ENCODE measurements around the gene GPC6. TPM values are rescaled to one million over a fixed set of nuclear protein-coding genes. Genes with fewer than 3 reads are reported as not detected.

GPC6 gene
- total RNA-seq, 2 donors from 2014 or later = 1.6 to 4.0 TPM

DNA sequence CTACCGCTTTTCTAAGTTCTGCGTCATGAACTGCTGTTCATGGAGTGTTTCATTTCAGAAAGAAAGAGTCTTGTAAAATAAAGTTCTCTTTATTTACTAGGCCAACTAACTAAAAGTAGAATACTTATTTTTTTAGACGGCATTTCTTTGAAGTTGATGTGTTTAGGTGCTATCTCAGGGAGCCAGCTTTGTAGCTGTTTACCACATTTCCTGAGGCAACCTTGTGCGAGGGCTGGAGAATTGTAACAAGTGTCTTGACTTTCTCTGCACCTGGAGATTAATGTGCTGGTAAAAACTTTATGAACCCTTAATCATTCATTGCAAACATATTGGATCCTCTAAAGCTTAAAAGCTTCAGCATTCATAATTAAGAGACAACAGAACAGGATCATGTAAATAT, 229.3 kb downstream of the GPC6 start:
- no peak for TF ChIP-seq POLR2A (IDR thresholded peaks at IDR 0.05)
- TF ChIP-seq, protein P1, sequence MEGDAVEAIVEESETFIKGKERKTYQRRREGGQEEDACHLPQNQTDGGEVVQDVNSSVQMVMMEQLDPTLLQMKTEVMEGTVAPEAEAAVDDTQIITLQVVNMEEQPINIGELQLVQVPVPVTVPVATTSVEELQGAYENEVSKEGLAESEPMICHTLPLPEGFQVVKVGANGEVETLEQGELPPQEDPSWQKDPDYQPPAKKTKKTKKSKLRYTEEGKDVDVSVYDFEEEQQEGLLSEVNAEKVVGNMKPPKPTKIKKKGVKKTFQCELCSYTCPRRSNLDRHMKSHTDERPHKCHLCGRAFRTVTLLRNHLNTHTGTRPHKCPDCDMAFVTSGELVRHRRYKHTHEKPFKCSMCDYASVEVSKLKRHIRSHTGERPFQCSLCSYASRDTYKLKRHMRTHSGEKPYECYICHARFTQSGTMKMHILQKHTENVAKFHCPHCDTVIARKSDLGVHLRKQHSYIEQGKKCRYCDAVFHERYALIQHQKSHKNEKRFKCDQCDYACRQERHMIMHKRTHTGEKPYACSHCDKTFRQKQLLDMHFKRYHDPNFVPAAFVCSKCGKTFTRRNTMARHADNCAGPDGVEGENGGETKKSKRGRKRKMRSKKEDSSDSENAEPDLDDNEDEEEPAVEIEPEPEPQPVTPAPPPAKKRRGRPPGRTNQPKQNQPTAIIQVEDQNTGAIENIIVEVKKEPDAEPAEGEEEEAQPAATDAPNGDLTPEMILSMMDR (IDR thresholded peaks at IDR 0.05) = no peak
- ATAC-seq = no peak
- Histone ChIP-seq H3K27ac (no peak overlapping the region), H3K4me1 (no peaks in the 10 kb centered on the region), H3K4me3 (no peak overlapping the region), H3K27me3 (no peaks in the 10 kb centered on the region), H3K9me3 (no peaks in the 10 kb centered on the region), H3K36me3 (replicated peaks in 1 of 2; ENCODE audit: insufficient read depth in 1 of 2, low read depth in 2 of 2) (no peaks in the 10 kb centered on the region)
- WGBS, 2 donors = 65 to 80% methylated on average over 4 of the region's 4 CpGs
- intact Hi-C loops (cut with DNase I) = no loop called here
- DNase-seq = no peak

DNA sequence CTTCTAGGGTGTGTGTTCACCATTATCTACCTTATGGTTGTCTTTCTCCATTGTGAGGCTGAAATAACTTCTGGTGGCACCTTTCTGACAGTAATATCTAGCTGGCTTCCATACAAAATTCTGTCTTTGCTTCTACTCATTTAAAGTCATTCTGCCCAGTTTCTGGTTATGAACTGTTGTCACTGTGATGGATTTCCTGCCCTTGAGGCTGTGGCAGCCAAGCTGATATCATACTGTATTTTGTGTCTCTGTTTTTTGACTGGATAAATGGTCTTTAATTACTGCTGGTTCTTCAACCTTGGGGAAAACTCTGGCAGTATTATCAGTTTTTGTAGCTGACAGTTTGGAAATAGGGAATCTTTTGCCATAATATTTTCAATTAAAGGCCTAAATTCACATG, 233.4 kb downstream of the GPC6 start:
- intact Hi-C loops (cut with DNase I) = no loop called here
- Histone ChIP-seq H3K4me1 (no peaks in the 10 kb centered on the region), H3K4me3 (no peak overlapping the region), H3K9me3 (no peaks in the 10 kb centered on the region), H3K27me3 (no peaks in the 10 kb centered on the region), H3K27ac (no peak overlapping the region), H3K36me3 (replicated peaks in 1 of 2; ENCODE audit: insufficient read depth in 1 of 2, low read depth in 2 of 2) (no peaks in the 10 kb centered on the region)
- ATAC-seq = no peak
- no peak for TF ChIP-seq POLR2A (IDR thresholded peaks at IDR 0.05)
- TF ChIP-seq, protein P1 (IDR thresholded peaks at IDR 0.05) = no peak
- no peak for DNase-seq

DNA sequence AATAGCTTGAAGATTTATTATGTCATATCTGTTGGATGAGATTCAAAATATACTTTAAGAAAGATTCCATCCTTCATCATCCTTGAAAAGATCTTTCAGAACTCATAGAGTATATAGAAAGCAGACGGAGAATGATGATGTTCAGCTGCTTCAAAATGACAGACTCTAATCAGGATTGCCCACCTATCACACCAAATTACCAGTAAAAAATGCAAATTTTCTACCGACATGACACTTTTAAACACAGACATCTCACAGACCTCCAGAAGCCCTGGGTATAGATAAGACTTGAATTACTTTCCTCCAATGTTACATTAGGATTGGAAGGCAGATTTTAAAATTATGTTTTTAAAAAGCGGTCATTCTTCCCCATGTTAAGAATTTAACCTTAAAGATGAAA, 235.5 kb downstream of the GPC6 start:
- intact Hi-C loops (cut with DNase I) = no loop called here
- Histone ChIP-seq H3K27me3 (no peaks in the 10 kb centered on the region), H3K9me3 (no peaks in the 10 kb centered on the region), H3K36me3 (replicated peaks in 1 of 2; ENCODE audit: insufficient read depth in 1 of 2, low read depth in 2 of 2) (no peaks in the 10 kb centered on the region), H3K27ac (no peak overlapping the region), H3K4me3 (no peak overlapping the region), H3K4me1 (no peaks in the 10 kb centered on the region)
- ATAC-seq = no peak
- WGBS, 2 donors = 89 to 90% methylated on average over 3 of the region's 3 CpGs
- DNase-seq = no peak
- TF ChIP-seq, protein P1 (IDR thresholded peaks at IDR 0.05) = no peak
- no peak for TF ChIP-seq POLR2A (IDR thresholded peaks at IDR 0.05)

DNA sequence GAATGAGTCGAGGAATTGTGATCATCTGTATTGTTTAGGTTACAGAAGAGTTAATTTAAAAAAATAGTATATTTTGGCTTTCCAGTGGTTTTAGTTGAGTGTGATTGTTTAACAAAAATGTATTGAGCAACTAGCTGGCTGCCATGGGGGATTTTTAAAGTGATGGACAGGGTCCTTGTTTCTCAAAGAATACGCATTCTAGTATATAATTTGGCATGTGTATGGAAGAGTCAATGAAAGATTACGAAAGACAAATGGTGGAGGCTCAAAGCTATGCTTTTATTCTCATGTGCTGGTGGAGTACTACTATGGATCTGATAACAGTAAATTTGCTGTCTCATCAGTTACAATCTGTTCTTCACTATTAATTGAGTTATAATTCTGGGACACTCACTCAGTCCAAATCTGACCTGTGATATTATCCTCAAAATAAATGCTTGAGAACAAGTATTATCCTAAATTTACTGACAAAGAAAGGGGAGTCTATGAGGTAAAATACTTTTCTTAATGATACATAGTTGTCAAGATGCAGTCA, 240.0 kb downstream of the GPC6 start:
- intact Hi-C loops (cut with DNase I) = no loop called here
- Histone ChIP-seq H3K36me3 (replicated peaks in 1 of 2; ENCODE audit: insufficient read depth in 1 of 2, low read depth in 2 of 2) (no peaks in the 10 kb centered on the region), H3K27ac (no peak overlapping the region), H3K27me3 (no peaks in the 10 kb centered on the region), H3K4me3 (no peak overlapping the region), H3K4me1 (no peaks in the 10 kb centered on the region), H3K9me3 (no peaks in the 10 kb centered on the region)
- 68 to 80% methylated on average over 3 of the region's 3 CpGs for WGBS, 2 donors
- TF ChIP-seq POLR2A (IDR thresholded peaks at IDR 0.05) = no peak
- TF ChIP-seq, protein P1 (IDR thresholded peaks at IDR 0.05) = no peak
- no peak for DNase-seq
- no peak for ATAC-seq

DNA sequence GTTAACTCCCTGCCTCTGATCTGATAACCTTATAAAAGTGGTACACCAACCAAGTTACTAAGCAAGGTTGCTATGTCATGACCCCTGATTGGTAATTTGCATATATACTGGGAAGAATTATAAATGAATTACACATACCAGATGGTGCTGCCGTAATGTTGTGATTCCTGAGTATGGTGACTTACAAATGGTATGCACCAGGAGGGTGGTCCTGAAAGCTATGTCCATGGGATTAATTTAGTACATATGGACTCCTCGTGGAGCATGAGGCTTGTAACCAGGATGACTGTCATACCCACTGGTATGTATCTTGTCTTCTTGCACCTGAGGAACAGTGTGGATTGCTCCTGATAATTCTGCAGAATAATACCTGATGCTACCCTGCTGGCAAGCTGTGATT, 240.6 kb downstream of the GPC6 start:
- Histone ChIP-seq H3K4me3 (no peak overlapping the region), H3K9me3 (no peaks in the 10 kb centered on the region), H3K4me1 (no peaks in the 10 kb centered on the region), H3K27ac (no peak overlapping the region), H3K36me3 (replicated peaks in 1 of 2; ENCODE audit: insufficient read depth in 1 of 2, low read depth in 2 of 2) (no peaks in the 10 kb centered on the region), H3K27me3 (no peaks in the 10 kb centered on the region)
- 57 to 92% methylated on average over 2 of the region's 2 CpGs for WGBS, 2 donors
- ATAC-seq (no peak), DNase-seq (no peak)
- intact Hi-C loops (cut with DNase I) = no loop called here
- no peak for TF ChIP-seq POLR2A (IDR thresholded peaks at IDR 0.05)
- TF ChIP-seq, protein P1 (IDR thresholded peaks at IDR 0.05) = no peak
